Neural progenitor cell (in vitro differentiated cells): ENCODE data around the gene IPCEF1. TPM values are rescaled to one million over a fixed set of nuclear protein-coding genes. Genes with fewer than 3 reads are reported as not detected.

Experiments
- DNase-seq: peaks from one replicate; pipeline ENCODE4 v3.0.0-alpha.2; 2016; ENCODE audit warnings: low spot score
- H2AFZ ChIP-seq: fragments of 200-600 bp; sonication (generic); replicated peaks from 2 replicates; pipeline ENCODE4 v1.6.1; 2016; ENCODE audit warnings: antibody characterized with exemption
- H3F3A ChIP-seq: fragments of 200-600 bp; sonication (generic); 2 replicates; pipeline ENCODE4 v1.6.1; 2016; ENCODE audit warnings: antibody characterized with exemption, low read depth
- H3K27ac ChIP-seq: fragments of 200-600 bp; sonication (generic); 2 replicates; pipeline ENCODE4 v1.5.1; 2016; ENCODE audit warnings: mild to moderate bottlenecking
- H3K27me3 ChIP-seq: fragments of 200-600 bp; sonication (generic); 2 replicates; pipeline ENCODE4 v1.6.1; 2016; ENCODE audit warnings: mild to moderate bottlenecking, moderate library complexity
- H3K36me3 ChIP-seq: fragments of 200-600 bp; sonication (generic); 2 replicates; pipeline ENCODE4 v1.5.1; 2016
- H3K4me1 ChIP-seq: fragments of 200-600 bp; sonication (generic); 2 replicates; pipeline ENCODE4 v1.6.1; 2016; ENCODE audit warnings: mixed run types
- H3K4me2 ChIP-seq: fragments of 200-600 bp; sonication (generic); 2 replicates; pipeline ENCODE4 v1.6.1; 2016
- H3K4me3 ChIP-seq: fragments of 200-600 bp; sonication (generic); 2 replicates; pipeline ENCODE4 v1.5.1; 2016
- H3K79me2 ChIP-seq: fragments of 200-600 bp; sonication (generic); 2 replicates; pipeline ENCODE4 v1.6.1; 2016; ENCODE audit warnings: low read depth
- H3K9ac ChIP-seq: fragments of 200-600 bp; sonication (generic); 2 replicates; pipeline ENCODE4 v1.6.1; 2016
- H3K9me3 ChIP-seq: fragments of 200-600 bp; sonication (generic); 2 replicates; pipeline ENCODE4 v1.5.1; 2016; ENCODE audit warnings: low read depth
- H4K20me1 ChIP-seq: fragments of 200-600 bp; sonication (generic); 2 replicates; pipeline ENCODE4 v1.6.1; 2016; ENCODE audit warnings: low read depth
- H3K27ac Mint-ChIP-seq: 3 replicates; pipeline ENCODE4 v1.8.0; 2021; ENCODE audit warnings: mixed read lengths
- H3K27me3 Mint-ChIP-seq: 2 replicates; pipeline ENCODE4 v1.8.0; 2022; ENCODE audit warnings: low read depth, mild to moderate bottlenecking, inconsistent platforms, moderate library complexity, mixed read lengths; ENCODE audit not compliant: insufficient read depth
- H3K36me3 Mint-ChIP-seq: 3 replicates; pipeline ENCODE4 v1.8.0; 2021; ENCODE audit warnings: mixed read lengths
- H3K4me1 Mint-ChIP-seq: 3 replicates; pipeline ENCODE4 v1.8.0; 2021; ENCODE audit warnings: mixed read lengths
- H3K4me3 Mint-ChIP-seq: 3 replicates; pipeline ENCODE4 v1.8.0; 2021; ENCODE audit warnings: mild to moderate bottlenecking, moderate library complexity, mixed read lengths
- H3K9me3 Mint-ChIP-seq: 3 replicates; pipeline ENCODE4 v1.8.0; 2020; ENCODE audit warnings: mixed read lengths
- CTCF ChIP-seq: fragments of 200-600 bp; sonication (generic); IDR thresholded peaks from 2 replicates; pipeline ENCODE4 v1.5.1; 2017; ENCODE audit warnings: antibody characterized with exemption, mild to moderate bottlenecking
- EZH2 ChIP-seq: fragments of 200-600 bp; sonication (generic); IDR thresholded peaks from 2 replicates; pipeline ENCODE4 v1.6.1; 2017; ENCODE audit warnings: antibody characterized with exemption, mild to moderate bottlenecking, moderate library complexity
- EZH2phosphoT487 ChIP-seq: fragments of 200-600 bp; sonication (generic); IDR thresholded peaks from 2 replicates; pipeline ENCODE4 v1.6.1; 2017; ENCODE audit warnings: antibody characterized with exemption
- total RNA-seq: library from RNA; depleted of rRNA; stranded (reverse); fragments of >200 nt; gene quantifications from 2 replicates; pipeline ENCODE4 v1.2.3, GENCODE V29; 2015; ENCODE audit warnings: low replicate concordance

Gene IPCEF1
- total RNA-seq, 1 donor from 2014 or later, result 0.13 TPM

- no peaks in the 10 kb centered on the region for H3K4me1 Mint-ChIP-seq
- H3K27ac Mint-ChIP-seq, result no peak overlapping the region
- Histone ChIP-seq H3K9ac (no peak overlapping the region), H3K27me3 (no peaks in the 10 kb centered on the region), H3K4me1 (no peaks in the 10 kb centered on the region), H3K4me3 (no peak overlapping the region), H3K27ac (no peak overlapping the region), H4K20me1 (no peaks in the 10 kb centered on the region), H3K9me3 (no peaks in the 10 kb centered on the region), H3K4me2 (no peak overlapping the region), H3K79me2 (no peaks in the 10 kb centered on the region), H2AFZ (no peak overlapping the region), H3F3A (no peaks in the 10 kb centered on the region), H3K36me3 (no peaks in the 10 kb centered on the region)
- no peak for DNase-seq
- peak; percentile 31 for TF ChIP-seq CTCF
- no peak for TF ChIP-seq EZH2phosphoT487
- TF ChIP-seq EZH2, result no peak
- H3K27me3 Mint-ChIP-seq, result peaks cover 2% of the 10 kb centered on the region
- H3K4me3 Mint-ChIP-seq, result no peak overlapping the region
- H3K9me3 Mint-ChIP-seq, result no peaks in the 10 kb centered on the region
- no peaks in the 10 kb centered on the region for H3K36me3 Mint-ChIP-seq
Measured at GRCh38 chr6:154166140-154166539, 190.5 kb downstream of the IPCEF1 start.

DNA sequence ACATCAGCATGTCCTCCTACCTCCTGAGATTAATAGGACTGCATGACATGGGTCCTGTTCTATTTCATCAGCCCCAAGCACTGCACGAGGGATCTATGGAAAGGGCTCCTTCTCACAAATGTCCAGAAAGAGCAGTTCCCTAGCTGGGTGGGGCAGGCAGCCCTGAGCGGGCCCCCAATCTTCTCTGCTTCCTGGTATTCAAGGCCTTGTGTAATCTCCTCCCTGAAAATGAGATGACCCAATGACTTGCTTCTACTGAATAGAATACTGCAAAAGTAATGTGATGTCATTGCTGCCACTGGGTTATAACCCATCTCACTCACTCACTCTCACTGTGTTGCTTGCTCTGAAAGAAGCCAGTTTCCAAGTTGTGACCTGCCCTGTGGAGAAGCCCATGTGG, 191.1 kb downstream of the IPCEF1 start:
- Histone ChIP-seq H3K79me2 (no peaks in the 10 kb centered on the region), H3K9me3 (no peaks in the 10 kb centered on the region), H4K20me1 (no peaks in the 10 kb centered on the region), H3K36me3 (no peaks in the 10 kb centered on the region), H3K9ac (no peak overlapping the region), H3K27me3 (no peaks in the 10 kb centered on the region), H2AFZ (no peak overlapping the region), H3K27ac (no peak overlapping the region), H3K4me3 (no peak overlapping the region), H3K4me1 (no peaks in the 10 kb centered on the region), H3F3A (no peaks in the 10 kb centered on the region), H3K4me2 (no peak overlapping the region)
- TF ChIP-seq EZH2phosphoT487 (no peak), EZH2 (no peak), CTCF (no peak)
- H3K36me3 Mint-ChIP-seq, result no peaks in the 10 kb centered on the region
- peaks cover 3% of the 10 kb centered on the region for H3K9me3 Mint-ChIP-seq
- no peak for DNase-seq
- no peak overlapping the region for H3K4me3 Mint-ChIP-seq
- no peak overlapping the region for H3K27ac Mint-ChIP-seq
- H3K4me1 Mint-ChIP-seq, result no peaks in the 10 kb centered on the region
- H3K27me3 Mint-ChIP-seq, result peaks cover 2% of the 10 kb centered on the region

DNA sequence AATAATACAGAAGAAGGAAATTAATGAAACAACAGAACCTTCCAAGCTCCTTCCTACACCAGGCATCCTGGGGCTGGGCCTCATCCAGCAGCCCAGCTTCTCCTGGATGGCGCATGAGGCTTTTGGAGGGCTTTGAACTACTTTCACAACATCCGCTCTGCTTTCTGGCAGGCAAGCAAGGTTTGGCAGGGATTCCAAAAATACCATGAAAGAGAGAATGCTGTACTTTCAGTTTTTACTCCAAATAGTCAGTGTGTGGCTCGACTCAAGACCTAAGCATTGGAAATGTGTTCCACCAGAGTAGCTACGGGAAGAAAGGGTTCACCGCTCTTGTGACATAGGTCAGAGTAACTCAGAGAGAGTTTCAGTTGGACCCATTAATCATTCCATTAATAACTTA, 192.2 kb downstream of the IPCEF1 start:
- Histone ChIP-seq H3K4me1 (no peaks in the 10 kb centered on the region), H3K36me3 (no peaks in the 10 kb centered on the region), H3K9me3 (no peaks in the 10 kb centered on the region), H3K79me2 (no peaks in the 10 kb centered on the region), H3K27me3 (no peaks in the 10 kb centered on the region), H2AFZ (no peak overlapping the region), H3F3A (no peaks in the 10 kb centered on the region), H3K9ac (no peak overlapping the region), H3K4me3 (no peak overlapping the region), H3K4me2 (no peak overlapping the region), H4K20me1 (no peaks in the 10 kb centered on the region), H3K27ac (no peak overlapping the region)
- DNase-seq, result no peak
- Mint-ChIP-seq H3K4me3 (no peak overlapping the region), H3K4me1 (no peaks in the 10 kb centered on the region), H3K27ac (no peak overlapping the region), H3K36me3 (no peaks in the 10 kb centered on the region), H3K9me3 (peaks cover 3% of the 10 kb centered on the region), H3K27me3 (peaks cover under 1% of the 10 kb centered on the region)
- TF ChIP-seq EZH2phosphoT487 (no peak), EZH2 (no peak), CTCF (no peak)
